Esophagus muscularis mucosa (tissue), 4 donors: ENCODE data around the gene BUB1B. TPM values are rescaled to one million over a fixed set of nuclear protein-coding genes. Genes with fewer than 3 reads are reported as not detected.

Source experiments
- DNase-seq: peaks from one replicate; pipeline ENCODE4 v3.0.0-alpha.2; 2017; ENCODE audit errors: extremely low spot score
- H3K27ac ChIP-seq, 4 donors: fragments of 200-600 bp; sonication (generic); replicated peaks in 1 of 4; 1 replicate in 3 of 4; 2 replicates in 1 of 4; pipeline ENCODE4 v1.5.1; 2016 to 2019; ENCODE audit warnings: mild to moderate bottlenecking in 1 of 4
- H3K27me3 ChIP-seq, 4 donors: fragments of 200-600 bp; sonication (generic); one replicate each; pipeline versions ENCODE4 v1.5.1 to v1.6.0; 2016 to 2019
- H3K36me3 ChIP-seq, 4 donors: fragments of 200-600 bp; sonication (generic); one replicate each; pipeline ENCODE4 v1.5.1; 2016 to 2019
- H3K4me1 ChIP-seq, 4 donors: fragments of 200-600 bp; sonication (generic); one replicate each; pipeline ENCODE4 v1.5.1; 2016 to 2019
- H3K4me3 ChIP-seq, 4 donors: fragments of 200-600 bp; sonication (generic); 1 replicate in 2 of 4; 2 replicates in 2 of 4; pipeline ENCODE4 v1.5.1; 2016 to 2019; ENCODE audit warnings: mild to moderate bottlenecking in 4 of 4, moderate library complexity in 1 of 4
- H3K9me3 ChIP-seq, 4 donors: fragments of 200-600 bp; sonication (generic); 1 replicate in 3 of 4; 2 replicates in 1 of 4; pipeline ENCODE4 v1.5.1; 2016 to 2019
- EP300 ChIP-seq: sonication (generic); formaldehyde crosslinking; IDR thresholded peaks from one replicate; pipeline ENCODE4 v1.6.1; 2017; ENCODE audit warnings: antibody characterized with exemption
- POLR2A ChIP-seq: fragments of 450-650 bp; IDR thresholded peaks from one replicate; pipeline ENCODE4 v1.6.1; 2017; ENCODE audit warnings: antibody characterized with exemption, moderate library complexity, mild to moderate bottlenecking, low read depth
- POLR2AphosphoS5 ChIP-seq, 2 donors: sonication (generic); formaldehyde crosslinking; IDR thresholded peaks; one replicate each; pipeline ENCODE4 v1.6.1; 2017; ENCODE audit warnings: antibody characterized with exemption in 2 of 2
- WGBS: methylation state at CpG from one replicate; pipeline ENCODE4 v1.1.5; 2018; 5-methylcytosine and 5-hydroxymethylcytosine counted together
- intact Hi-C: fragments of 100-400 bp; cut with DNase I; formaldehyde crosslinking; loops from one replicate; pipeline ENCODE4 v1.15.1; 2023
- total RNA-seq, 4 donors: library from RNA; depleted of rRNA; stranded (reverse); fragments of >200 nt; gene quantifications; one replicate each; pipeline versions ENCODE4 v1.1.0 to v1.2.1, GENCODE V29; 2016
- TF ChIP-seq, protein P1 (sequence below), 3 experiments: fragments of 200-600 bp in 2 of 3; fragments of 450-650 bp in 1 of 3; sonication (generic) in 2 of 3; IDR thresholded peaks; one replicate each; pipeline ENCODE4 v1.5.1; 2017 to 2019; ENCODE audit warnings: antibody characterized with exemption in 3 of 3, mild to moderate bottlenecking in 2 of 3, moderate library complexity in 1 of 3

Gene BUB1B
- total RNA-seq, 4 donors from 2014 or later, result 0.06 to 1.3 (median 0.17) TPM; not detected in 1

DNA sequence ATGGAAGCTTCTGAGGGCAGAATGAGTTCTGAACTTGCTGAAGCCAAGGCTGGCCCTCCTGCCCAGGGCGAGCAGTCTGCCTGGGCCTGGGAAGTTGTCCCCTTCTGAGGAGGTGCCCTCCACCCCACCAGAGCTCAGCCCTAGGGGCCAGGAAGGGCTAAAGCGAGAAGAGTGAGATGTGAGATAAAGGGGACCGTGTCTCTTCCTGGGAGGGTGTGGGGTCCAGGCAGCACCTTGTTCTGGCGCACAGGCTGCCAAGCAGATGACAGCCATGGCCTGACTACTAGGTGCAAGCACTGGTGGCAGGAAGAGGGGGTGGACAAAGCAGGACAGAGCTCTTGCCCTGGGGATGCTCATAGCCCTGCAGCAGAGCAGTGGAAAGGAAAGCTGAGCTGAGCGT, 81.7 kb downstream of the BUB1B start:
- DNase-seq, result no peak
- Histone ChIP-seq H3K27me3 (peaks cover 0 to 16% (median 0%) of the 10 kb centered on the region in 4 donors), H3K36me3 (no peaks in the 10 kb centered on the region), H3K4me3 (no peak overlapping the region), H3K27ac (no peak overlapping the region), H3K4me1 (peaks cover 0 to 18% (median 13%) of the 10 kb centered on the region in 4 donors), H3K9me3 (no peaks in the 10 kb centered on the region)
- WGBS, result 84% methylated on average over 4 of the region's 5 CpGs
- intact Hi-C loops, result no loop called here
- no peak for TF ChIP-seq POLR2A
- TF ChIP-seq POLR2AphosphoS5 (IDR thresholded peaks at IDR 0.05), result no peak
- TF ChIP-seq EP300, result no peak
- TF ChIP-seq, protein P1, sequence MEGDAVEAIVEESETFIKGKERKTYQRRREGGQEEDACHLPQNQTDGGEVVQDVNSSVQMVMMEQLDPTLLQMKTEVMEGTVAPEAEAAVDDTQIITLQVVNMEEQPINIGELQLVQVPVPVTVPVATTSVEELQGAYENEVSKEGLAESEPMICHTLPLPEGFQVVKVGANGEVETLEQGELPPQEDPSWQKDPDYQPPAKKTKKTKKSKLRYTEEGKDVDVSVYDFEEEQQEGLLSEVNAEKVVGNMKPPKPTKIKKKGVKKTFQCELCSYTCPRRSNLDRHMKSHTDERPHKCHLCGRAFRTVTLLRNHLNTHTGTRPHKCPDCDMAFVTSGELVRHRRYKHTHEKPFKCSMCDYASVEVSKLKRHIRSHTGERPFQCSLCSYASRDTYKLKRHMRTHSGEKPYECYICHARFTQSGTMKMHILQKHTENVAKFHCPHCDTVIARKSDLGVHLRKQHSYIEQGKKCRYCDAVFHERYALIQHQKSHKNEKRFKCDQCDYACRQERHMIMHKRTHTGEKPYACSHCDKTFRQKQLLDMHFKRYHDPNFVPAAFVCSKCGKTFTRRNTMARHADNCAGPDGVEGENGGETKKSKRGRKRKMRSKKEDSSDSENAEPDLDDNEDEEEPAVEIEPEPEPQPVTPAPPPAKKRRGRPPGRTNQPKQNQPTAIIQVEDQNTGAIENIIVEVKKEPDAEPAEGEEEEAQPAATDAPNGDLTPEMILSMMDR (IDR thresholded peaks at IDR 0.05), result no peak

DNA sequence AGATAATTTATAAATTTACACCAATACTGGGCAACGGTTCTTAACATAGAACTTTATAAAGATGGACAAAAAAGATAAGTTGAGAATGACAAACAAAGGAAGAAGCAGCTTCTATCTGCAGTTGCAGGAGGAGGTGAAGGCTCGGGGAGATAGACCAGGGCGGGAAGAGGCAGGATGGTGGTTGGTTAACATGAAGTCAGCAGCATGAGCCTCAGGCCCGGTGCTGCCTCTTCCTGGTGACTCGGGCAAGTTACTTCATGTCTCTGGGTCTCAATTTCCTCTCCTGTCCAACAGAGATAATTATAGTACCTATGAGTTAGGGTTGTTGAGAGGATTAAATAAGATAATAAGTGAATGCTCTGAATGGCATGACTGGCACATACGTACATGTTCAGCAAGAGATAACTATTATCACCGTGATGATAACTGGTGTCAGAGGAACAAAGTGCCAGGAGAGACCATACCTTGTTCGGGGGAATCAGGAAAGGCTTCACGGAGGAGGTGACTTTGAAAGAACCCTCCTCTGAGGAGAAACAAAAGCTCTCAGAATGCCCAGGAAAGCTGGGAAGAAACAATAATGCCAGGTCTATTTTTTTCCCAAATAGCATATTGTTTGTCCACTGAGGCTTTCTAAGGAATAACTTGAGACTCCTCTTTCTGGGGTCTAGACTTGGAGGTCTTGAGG, 82.4 kb downstream of the BUB1B start:
- no peak for DNase-seq
- Histone ChIP-seq H3K4me3 (no peak overlapping the region), H3K9me3 (no peaks in the 10 kb centered on the region), H3K27me3 (peaks cover 0 to 16% (median 0%) of the 10 kb centered on the region in 4 donors), H3K4me1 (peaks cover 0 to 17% (median 13%) of the 10 kb centered on the region in 4 donors), H3K36me3 (no peaks in the 10 kb centered on the region), H3K27ac (no peak overlapping the region)
- intact Hi-C loops, result no loop called here
- 84% methylated on average over 9 of the region's 9 CpGs for WGBS
- TF ChIP-seq POLR2AphosphoS5 (IDR thresholded peaks at IDR 0.05) (no peak), POLR2A (no peak), EP300 (no peak)
- TF ChIP-seq, protein P1 (IDR thresholded peaks at IDR 0.05), result no peak

DNA sequence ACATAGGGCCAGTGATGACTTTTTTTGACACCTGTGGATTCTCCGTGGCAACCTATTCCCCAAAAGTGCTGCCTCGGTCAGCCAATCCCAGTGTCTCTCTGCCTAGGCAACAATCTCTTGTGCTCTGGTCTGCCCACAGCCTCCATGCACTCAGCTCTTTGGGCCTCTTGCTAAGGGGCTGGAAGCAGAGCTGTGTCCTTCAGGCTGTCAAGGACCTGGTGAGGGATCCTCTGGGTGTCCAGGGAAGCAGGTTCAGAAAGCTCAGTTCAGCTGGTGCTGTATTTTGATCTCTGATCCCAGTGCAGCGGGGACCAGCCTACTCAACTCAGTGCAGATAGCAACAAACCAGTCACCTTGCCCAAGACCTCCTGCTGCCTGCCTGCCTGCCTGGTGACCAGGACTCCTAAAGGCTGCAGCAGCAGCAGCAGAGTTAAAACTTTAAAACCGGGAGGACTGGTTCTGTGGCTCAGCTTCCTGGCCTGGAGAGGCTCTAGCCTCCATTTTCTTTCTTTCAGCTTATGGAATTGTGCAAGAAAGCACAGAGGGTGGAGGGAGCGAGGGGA, 84.2 kb downstream of the BUB1B start:
- no peaks in the 10 kb centered on the region for H3K36me3 ChIP-seq
- intact Hi-C loops, result no loop called here

DNA sequence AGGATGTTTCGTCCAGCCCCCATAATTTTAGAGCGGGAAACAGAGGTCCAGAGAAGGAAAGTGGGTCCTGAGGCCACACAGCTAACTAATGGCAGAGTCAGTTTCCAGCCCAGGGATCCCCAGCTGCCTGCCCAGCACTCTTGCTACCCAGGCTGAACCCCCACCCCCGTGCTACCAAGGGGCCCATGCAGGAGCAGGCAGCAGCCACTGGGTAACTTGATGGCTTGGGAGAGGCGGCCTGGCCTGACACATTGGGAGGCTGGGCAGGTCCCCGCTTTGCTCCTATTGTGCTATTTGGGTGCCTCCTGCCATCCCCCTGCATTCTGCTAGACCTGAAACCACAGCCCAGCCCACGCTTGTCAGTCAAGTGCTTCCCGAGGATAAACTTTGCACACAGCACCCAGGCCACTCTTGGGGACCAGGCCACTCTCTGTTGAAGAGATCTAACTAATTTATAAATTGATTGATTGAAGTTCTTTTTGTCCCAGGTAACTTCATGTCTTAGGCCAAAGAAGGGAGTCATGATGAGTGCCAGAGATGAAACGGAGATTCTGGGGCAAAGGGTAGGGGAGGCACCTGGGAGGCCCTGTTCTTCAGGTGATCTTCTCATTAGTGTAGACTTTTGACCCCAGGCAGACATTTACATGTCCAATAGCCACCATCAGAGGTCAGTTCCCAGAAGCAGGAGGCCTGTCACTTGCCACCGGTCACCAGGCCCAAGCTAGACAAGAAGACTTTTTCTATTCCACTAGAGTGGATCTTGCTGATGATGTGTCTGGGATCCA, 85.0 kb downstream of the BUB1B start:
- no peaks in the 10 kb centered on the region for H3K4me1 ChIP-seq
- WGBS, result 90% methylated on average over 8 of the region's 9 CpGs
- no peaks in the 10 kb centered on the region for H3K36me3 ChIP-seq
- TF ChIP-seq POLR2A, result no peak
- TF ChIP-seq POLR2AphosphoS5 (IDR thresholded peaks at IDR 0.05), result no peak
- no peaks in the 10 kb centered on the region for H3K9me3 ChIP-seq
- H3K27me3 ChIP-seq, result no peaks in the 10 kb centered on the region
- no peak overlapping the region for H3K4me3 ChIP-seq
- H3K27ac ChIP-seq, result no peak overlapping the region
- no peak for DNase-seq
- intact Hi-C loops, result no loop called here

More for the DNA sequence above, 84.2 kb downstream of the BUB1B start:
- Histone ChIP-seq H3K27me3 (peaks cover 0 to 2% (median 0%) of the 10 kb centered on the region in 4 donors), H3K27ac (no peak overlapping the region), H3K9me3 (no peaks in the 10 kb centered on the region), H3K4me1 (no peaks in the 10 kb centered on the region), H3K4me3 (no peak overlapping the region)
- TF ChIP-seq, protein P1 (IDR thresholded peaks at IDR 0.05), result no peak
- no peak for TF ChIP-seq EP300
- no peak for TF ChIP-seq POLR2A
- TF ChIP-seq POLR2AphosphoS5 (IDR thresholded peaks at IDR 0.05), result no peak
- no peak for DNase-seq
- 76% methylated on average over 2 of the region's 5 CpGs for WGBS
